A673 (cell line): ENCODE results near the gene NGEF. TPM values are rescaled to one million over a fixed set of nuclear protein-coding genes. Genes with fewer than 3 reads are reported as not detected.
"Not testable (repeated sequence)": the region's sequence is repeated elsewhere in the genome, so short reads cannot be mapped to it uniquely, and the experiment has no call there.

ENCODE experiments used
- BruUV-seq: library from RNA; stranded (reverse); fragments of 400-500 nt; replicated peaks from 2 replicates; lab custom pipeline; 2021; lab: Mats Ljungman, UMichigan
- CTCF ChIA-PET: fragments of 300-600 bp; sonication (Branson Sonifier 250); formaldehyde crosslinking; loops from one replicate; lab custom pipeline; 2022; ENCODE audit warnings: antibody characterized with exemption; lab: Charles Lee
- POLR2A ChIA-PET: fragments of 300-600 bp; sonication (Branson Sonifier 250); formaldehyde crosslinking; loops from one replicate; lab custom pipeline; 2022; ENCODE audit warnings: antibody characterized with exemption; ENCODE audit not compliant: low non-redundant PET; lab: Charles Lee
- DNase-seq: peaks from one replicate; pipeline ENCODE4 v3.0.0-alpha.2; 2015; ENCODE audit warnings: low spot score
- H3K27ac ChIP-seq: fragments of 200-600 bp; sonication (generic); 2 replicates; pipeline ENCODE4 v1.5.1; 2016; ENCODE audit warnings: mixed run types, low read depth, mild to moderate bottlenecking, mixed read lengths, antibody characterized with exemption, low read length; ENCODE audit not compliant: poor library complexity, severe bottlenecking
- H3K27me3 ChIP-seq: fragments of 200-600 bp; sonication (generic); replicated peaks from 2 replicates; pipeline ENCODE4 v1.6.1; 2017; ENCODE audit warnings: mixed run types, low read depth, mild to moderate bottlenecking, mixed read lengths, antibody characterized with exemption, low read length; ENCODE audit not compliant: insufficient read depth, poor library complexity
- H3K36me3 ChIP-seq: fragments of 200-600 bp; sonication (generic); 2 replicates; pipeline ENCODE4 v1.6.1; 2016; ENCODE audit warnings: mixed run types, mild to moderate bottlenecking, mixed read lengths, antibody characterized with exemption, low read length; ENCODE audit not compliant: insufficient read depth, poor library complexity, severe bottlenecking
- H3K4me1 ChIP-seq: fragments of 200-600 bp; sonication (generic); 2 replicates; pipeline ENCODE4 v1.6.1; 2017; ENCODE audit warnings: mixed run types, mild to moderate bottlenecking, mixed read lengths, antibody characterized with exemption, low read length; ENCODE audit not compliant: insufficient read depth, poor library complexity, severe bottlenecking
- H3K4me3 ChIP-seq: fragments of 200-600 bp; sonication (generic); 2 replicates; pipeline ENCODE4 v1.5.1; 2016; ENCODE audit warnings: low read depth, mixed run types, mild to moderate bottlenecking, mixed read lengths, low read length; ENCODE audit not compliant: poor library complexity, severe bottlenecking
- H3K9me3 ChIP-seq: fragments of 200-600 bp; sonication (generic); 2 replicates; pipeline ENCODE4 v1.6.1; 2016; ENCODE audit warnings: mixed run types, low read depth, mild to moderate bottlenecking, mixed read lengths, antibody characterized with exemption, low read length; ENCODE audit not compliant: poor library complexity, severe bottlenecking
- CTCF ChIP-seq: fragments of 300-800, 200-600 bp; sonication (generic); conservative IDR thresholded peaks from 2 replicates; pipeline ENCODE4 v1.5.1; 2017; ENCODE audit warnings: low read depth, mild to moderate bottlenecking, antibody characterized with exemption, low read length, moderate library complexity, mixed read lengths
- EZH2 ChIP-seq: fragments of 200-600 bp; sonication (generic); IDR thresholded peaks from 2 replicates; pipeline ENCODE4 v1.6.1; 2017; ENCODE audit warnings: borderline replicate concordance, low read depth, mild to moderate bottlenecking, mixed read lengths, antibody characterized with exemption, low read length; ENCODE audit not compliant: poor library complexity, severe bottlenecking
- intact Hi-C: fragments of 100-400 bp; cut with micrococcal nuclease; formaldehyde crosslinking; loops from one replicate; pipeline ENCODE4 v1.10.0; 2022; ENCODE audit not compliant: unreplicated experiment
- total RNA-seq: library from RNA; stranded (reverse); gene quantifications from 2 replicates; pipeline ENCODE4 v1.2.3, GENCODE V29; 2021

Gene NGEF
- total RNA-seq, 1 experiment from 2014 or later = 0.69 TPM

GRCh38 chr2:232852676-232853075 lies 160.4 kb downstream of the NGEF start:
- intact Hi-C loops = loop anchor here (2.0 to 5.0 kb wide), 3 partner anchors 176 to 400 kb away; partner anchors contain the start of gene ATG16L1
- ChIA-PET POLR2A (no interaction called here), CTCF (interaction anchor here (1.5 kb wide), 1 partner anchor 202 kb away, joined by 3 read pairs; no protein-coding TSS in a partner anchor)
- TF ChIP-seq CTCF = no peak
- TF ChIP-seq EZH2 = no peak
- H3K4me3 ChIP-seq = no peak overlapping the region
- no peaks in the 10 kb centered on the region for H3K9me3 ChIP-seq
- no peak overlapping the region for H3K27ac ChIP-seq
- H3K27me3 ChIP-seq = no peaks in the 10 kb centered on the region
- DNase-seq = no peak
- H3K36me3 ChIP-seq = peaks cover 55% of the 10 kb centered on the region
- H3K4me1 ChIP-seq = peaks cover 10% of the 10 kb centered on the region
- no TSS peak for BruUV-seq

GRCh38 chr2:232852081-232852480 lies 161.0 kb downstream of the NGEF start:
- peaks cover 57% of the 10 kb centered on the region for H3K36me3 ChIP-seq
- H3K27me3 ChIP-seq, H3K4me3 ChIP-seq, POLR2A ChIA-PET, BruUV-seq, H3K9me3 ChIP-seq, H3K4me1 ChIP-seq, DNase-seq, H3K27ac ChIP-seq: not testable (repeated sequence)
- CTCF ChIA-PET = interaction anchor here (1.5 kb wide), 1 partner anchor 202 kb away, joined by 3 read pairs; no protein-coding TSS in a partner anchor
- intact Hi-C loops = loop anchor here (2.0 to 5.0 kb wide), 3 partner anchors 177 to 400 kb away; partner anchors contain the start of gene ATG16L1

DNA sequence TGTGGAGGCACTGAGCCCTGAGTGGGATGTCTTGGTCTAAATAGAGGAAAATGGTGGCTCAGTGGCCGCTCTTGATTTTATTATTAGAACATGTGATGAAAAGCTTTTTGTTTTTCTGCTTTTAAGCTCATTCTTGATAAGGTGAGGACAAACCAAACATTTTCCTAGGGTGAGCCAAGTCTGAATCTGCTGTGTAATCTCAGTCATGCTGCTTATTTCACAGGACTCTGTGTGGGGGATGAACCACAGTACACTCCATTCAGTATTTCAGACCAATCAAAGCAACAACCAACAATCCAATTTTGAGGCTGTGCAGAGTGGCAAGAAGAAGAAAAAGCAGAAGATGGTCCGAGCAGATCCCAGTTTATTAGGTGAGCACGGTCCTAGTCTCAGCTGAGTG lies 163.0 kb downstream of the NGEF start:
- no TSS peak for BruUV-seq
- Histone ChIP-seq H3K27me3 (no peaks in the 10 kb centered on the region), H3K27ac (no peak overlapping the region), H3K9me3 (no peaks in the 10 kb centered on the region), H3K4me1 (peaks cover 10% of the 10 kb centered on the region), H3K36me3 (peaks cover 65% of the 10 kb centered on the region), H3K4me3 (no peak overlapping the region)
- POLR2A ChIA-PET = no interaction called here
- no peak for DNase-seq
- CTCF ChIA-PET = no interaction called here
- no peak for TF ChIP-seq EZH2
- no peak for TF ChIP-seq CTCF
- intact Hi-C loops = loop anchor here (5.0 kb wide), 1 partner anchor 402 kb away; the partner anchor contains the start of gene ATG16L1

GRCh38 chr2:232846055-232846454 lies 167.0 kb downstream of the NGEF start:
- Histone ChIP-seq H3K36me3 (peaks cover 82% of the 10 kb centered on the region), H3K27ac (no peak overlapping the region), H3K9me3 (no peaks in the 10 kb centered on the region), H3K27me3 (no peaks in the 10 kb centered on the region), H3K4me3 (no peak overlapping the region), H3K4me1 (no peaks in the 10 kb centered on the region)
- no peak for TF ChIP-seq CTCF
- no peak for TF ChIP-seq EZH2
- ChIA-PET POLR2A (no interaction called here), CTCF (no interaction called here)
- no peak for DNase-seq
- intact Hi-C loops = no loop called here
- BruUV-seq = no TSS peak
